NCI-H526 treated with DMSO at 0.1 percent for 48 hours (cell line): ENCODE measurements around the gene GEN1.

Source experiments
- DNase-seq: peaks from one replicate; lab custom pipeline; 2025; lab: John Stamatoyannopoulos, UW

Gene GEN1

DNA sequence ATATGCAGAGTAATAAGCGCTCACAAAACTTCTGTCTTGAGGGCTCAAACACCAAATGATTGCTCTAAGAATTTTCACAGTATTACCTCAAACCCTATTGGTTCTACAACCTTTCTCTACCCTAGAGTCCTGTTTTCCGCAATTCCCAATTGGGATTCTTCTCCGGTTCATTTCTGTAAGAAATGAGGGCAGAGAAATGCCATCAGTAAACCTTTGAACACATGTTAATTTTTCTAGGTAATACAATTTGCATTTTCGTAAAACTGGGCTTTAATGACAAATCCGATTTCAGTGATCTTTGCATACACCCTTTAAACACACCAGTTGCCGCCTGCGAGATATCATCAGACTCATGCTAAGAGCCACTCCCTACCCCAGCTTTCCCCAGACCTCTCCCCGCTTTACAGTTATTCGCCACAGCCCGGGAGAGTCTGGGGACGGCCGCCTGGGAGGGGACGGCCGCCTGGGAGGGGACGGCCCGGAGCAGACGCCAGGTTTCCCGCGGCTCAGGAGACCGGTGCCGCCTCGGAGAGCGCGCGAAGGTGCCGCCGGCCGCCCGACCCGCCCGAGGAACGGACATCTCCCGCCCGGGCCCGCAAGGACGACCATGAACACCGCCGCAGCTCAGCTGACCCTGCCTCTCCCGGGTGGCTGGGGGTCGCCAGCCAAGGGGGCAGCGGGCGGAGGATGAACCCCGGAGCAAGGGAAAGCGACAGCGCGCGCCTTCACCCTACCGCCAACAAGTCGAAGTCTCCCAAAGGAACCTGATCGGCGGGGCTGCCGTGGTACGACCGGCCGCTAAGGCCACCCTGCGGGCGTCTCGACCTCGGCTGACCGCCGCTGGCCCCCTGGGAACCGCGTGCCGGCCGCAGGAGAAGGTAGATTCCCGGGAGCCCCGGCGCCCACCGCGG is 791 bp upstream of the GEN1 start:
- peak; percentile 44 for DNase-seq

DNA sequence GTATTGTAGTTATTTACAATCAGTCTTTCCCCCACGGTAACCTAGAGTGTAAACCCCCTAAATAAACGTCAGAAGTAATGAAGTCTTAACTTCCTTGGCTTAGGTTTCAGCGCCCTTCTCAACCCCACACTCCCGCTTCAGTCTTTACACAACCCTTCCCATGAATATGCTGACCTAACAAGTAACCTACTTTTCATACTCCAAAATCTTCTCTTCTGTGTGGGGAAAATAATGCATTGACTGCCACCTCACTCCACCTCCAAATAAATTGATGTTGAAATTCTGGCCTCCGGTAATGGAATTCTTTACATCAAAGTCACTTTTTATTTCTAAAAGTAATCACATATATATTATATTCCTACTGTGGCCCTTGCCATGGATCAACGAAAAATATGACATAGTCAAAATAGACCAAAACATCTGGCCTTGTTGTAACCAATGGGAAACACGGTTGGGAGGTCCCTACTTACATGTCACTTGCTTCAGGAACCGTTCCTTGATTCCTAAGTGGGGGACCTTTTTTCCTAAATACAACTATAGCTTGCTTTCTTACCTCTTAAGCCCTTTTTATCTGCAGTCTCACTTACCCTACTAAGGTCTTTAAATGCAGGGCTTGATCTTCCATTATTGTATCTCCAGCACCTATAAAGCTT is 961 bp downstream of the GEN1 start:
- DNase-seq, result peak; percentile 4

DNA sequence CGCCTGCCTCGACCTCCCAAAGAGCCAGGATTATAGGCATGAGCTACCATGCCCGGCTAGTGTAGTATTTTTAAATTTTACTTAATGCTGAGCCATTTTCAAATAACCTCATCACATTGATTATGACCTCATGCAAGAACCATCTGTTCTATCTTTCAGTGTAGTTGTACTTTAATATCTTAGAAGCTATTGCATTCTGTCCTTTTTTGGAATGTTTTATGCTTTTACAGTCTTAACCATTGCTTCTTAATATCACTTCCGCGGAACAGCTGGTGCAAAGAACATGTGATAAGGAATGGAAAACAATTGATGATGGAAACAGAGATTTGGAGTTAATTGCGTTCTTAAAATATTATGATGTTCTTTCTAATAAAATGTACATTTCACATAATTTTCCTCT is 2.7 kb downstream of the GEN1 start:
- no peak for DNase-seq

DNA sequence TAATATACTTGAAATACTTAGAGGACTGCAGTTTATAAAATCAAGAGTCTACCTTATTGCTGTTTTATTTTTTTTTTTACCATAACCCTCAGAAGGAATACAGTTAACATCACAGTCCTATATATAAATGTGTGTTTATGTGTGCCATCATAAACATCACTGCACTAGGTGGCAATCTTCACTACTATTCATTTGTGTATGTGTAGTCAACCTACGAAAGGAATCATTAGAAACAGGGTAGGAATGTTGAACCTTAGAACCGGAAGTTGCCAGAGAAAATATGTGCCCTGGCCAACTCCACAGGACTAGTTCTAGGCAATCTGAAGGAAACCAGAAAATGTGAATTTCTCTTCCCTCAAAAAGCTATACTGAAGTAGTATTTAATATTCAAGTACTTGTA is 3.4 kb downstream of the GEN1 start:
- peak; percentile 18 for DNase-seq

DNA sequence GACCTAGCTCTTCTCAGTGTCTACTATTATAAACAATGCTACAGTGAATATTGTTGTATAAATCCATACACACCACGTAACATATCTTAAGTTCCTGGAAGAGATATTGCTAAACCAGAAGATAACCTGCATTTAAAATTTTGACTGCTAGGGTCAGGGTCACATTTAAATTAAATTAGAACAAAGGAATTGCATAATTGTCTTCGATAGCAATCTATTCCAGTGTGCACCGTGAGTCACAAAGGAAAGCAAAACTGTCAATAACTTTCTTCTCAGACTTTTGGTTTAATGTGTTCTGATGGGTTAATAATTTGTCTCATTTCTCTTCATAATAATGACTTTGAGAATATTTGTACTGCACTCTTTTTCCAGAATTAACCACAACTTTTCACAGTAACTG is 4.2 kb downstream of the GEN1 start:
- DNase-seq, result no peak

DNA sequence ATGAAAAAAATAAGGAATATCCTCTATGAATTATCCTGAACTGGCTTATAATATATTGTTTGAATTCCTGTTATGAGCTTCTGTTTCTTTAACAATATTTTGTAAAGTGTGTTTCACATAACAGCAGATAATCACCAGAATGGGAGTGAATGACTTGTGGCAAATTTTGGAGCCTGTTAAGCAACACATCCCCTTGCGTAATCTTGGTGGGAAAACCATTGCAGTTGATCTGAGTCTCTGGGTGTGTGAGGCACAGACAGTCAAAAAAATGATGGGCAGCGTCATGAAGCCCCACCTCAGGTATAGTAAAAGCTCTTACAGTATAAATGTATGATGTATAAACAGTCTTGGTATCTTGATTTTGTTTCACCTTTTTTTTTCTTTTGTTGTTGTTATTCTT is 5.9 kb downstream of the GEN1 start:
- no peak for DNase-seq

DNA sequence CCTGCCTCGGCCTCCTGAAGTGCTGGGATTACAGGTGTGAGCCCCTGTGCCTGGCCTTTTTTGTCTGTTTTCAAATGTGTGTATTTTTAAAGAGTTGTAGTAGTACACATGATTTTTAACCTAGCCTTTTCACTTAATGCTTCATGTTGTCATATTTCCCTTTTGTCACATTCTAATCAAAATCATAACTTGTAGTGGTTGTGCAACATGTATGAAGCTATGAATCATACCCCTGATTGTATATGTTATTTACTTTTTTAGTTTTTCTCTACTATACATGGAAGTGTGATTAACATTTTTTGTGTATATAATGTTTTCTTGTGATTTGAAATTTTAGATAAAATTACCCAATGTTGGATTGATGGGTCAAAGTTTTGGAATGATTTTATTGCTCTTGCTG is 8.5 kb downstream of the GEN1 start:
- DNase-seq, result no peak

DNA sequence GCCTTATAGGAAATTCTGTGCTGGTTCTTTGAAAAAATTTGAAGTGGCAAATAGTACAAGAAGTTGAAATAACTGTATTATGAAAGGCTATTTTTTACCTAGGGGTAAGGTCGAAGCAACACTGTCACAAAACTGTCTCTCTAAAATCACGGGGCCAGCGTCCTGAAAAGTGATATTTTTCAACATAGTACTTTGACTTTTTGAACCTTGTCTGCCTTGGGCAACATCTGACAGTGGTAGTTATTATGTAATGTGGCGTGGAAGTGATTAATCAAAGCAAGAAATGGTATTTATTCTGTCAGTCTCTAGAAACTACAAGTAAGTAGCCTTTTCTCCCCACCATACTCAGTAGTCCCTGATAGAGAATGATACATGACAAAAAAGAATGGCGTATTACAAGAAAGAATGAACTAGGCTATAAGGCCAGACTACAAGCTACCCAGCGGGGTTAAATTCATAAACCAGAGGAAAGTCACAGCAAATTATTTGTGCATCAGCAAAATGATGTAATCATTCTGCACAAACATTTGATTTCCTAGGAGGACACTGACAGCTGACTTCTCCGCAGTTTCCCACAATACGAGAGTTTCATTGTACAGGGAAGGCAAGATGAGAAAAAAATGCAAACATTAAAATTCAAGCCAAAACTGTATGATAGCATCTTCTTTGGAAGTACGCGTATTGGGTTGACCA is 9.8 kb downstream of the GEN1 start:
- DNase-seq, result no peak

DNA sequence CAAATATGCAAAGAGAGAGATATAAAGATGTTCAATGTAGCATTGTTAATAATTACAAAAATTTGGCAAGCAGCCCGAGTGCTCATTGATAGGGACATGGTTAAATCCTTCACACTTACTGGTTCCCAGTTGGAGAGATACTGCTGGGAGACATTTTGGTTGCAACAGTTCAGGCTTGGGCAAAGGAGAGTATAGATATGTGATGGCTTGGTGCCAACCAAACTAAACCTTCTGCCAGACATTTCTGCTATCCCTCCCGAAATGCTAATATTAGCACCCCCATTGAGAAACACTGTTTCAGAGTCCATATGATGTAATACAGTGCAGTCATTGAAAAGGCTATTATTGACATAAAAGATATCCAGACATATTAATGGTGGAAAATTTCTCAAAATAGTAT is 11.5 kb downstream of the GEN1 start:
- no peak for DNase-seq

DNA sequence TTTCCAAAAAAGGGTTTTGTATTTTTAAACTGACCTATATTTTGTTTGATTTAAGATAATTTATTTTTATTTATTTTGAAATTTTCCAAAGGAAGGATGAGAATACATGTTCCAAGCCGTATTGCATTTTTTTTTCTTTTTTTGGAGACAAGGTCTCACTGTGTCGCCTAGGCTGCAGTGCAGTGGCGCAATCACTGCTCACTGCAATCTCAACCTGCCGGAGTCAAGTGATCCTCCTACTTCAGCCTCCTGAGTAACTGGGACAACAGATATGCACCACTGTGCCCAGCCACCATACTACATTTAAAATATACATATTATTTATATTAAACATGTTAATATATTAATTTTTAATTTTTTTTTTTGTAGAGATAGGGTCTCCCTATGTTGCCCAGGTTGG is 15.0 kb downstream of the GEN1 start:
- DNase-seq, result no peak

DNA sequence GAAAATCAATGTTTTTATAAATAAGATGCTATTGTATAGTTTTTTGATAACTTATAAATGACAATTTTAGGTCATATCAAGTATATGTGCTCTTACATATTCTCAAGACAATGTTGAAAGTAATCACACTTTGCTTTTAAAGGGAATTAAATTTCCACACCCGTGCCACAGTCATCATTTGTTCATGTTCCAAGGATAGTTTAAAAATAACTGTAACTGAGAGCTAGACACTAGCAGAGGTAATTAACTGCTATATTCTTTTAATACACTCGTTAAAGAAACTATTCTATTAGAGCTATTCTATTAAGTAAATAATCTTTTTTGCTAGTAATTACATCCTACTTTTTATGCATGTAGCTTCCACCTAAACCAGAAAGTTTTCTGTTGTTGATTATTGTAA is 18.0 kb downstream of the GEN1 start:
- DNase-seq, result no peak

DNA sequence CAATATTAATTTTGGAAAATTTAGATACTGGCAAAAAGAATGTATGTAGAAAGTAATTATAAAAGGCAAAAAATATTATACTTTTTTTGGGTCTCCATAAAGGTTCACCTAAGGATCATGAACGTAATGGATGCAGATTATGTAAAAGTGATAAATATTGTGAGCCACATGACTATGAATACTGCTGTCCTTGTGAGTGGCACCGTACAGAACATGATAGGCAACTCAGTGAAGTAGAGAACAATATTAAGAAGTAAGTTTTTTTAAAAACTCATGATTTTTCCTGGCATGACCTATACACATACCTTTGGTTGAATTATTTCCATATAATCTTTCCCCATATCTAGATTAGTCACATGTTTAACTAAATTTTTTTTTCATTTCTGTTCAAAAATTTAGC is 18.6 kb downstream of the GEN1 start:
- DNase-seq, result no peak

DNA sequence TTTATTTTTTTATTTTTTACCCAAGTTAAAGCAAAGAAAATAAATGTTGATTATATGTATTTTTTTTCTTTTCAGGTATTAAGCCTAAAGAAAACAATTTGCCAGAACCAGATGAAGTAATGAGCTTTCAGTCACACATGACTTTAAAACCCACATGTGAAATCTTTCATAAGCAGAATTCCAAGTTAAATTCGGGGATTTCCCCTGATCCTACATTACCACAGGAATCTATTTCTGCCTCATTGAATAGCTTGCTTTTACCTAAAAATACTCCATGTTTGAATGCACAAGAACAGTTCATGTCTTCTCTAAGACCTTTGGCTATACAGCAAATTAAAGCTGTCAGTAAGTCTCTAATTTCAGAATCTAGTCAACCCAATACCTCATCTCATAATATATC is 26.6 kb downstream of the GEN1 start:
- DNase-seq, result no peak

DNA sequence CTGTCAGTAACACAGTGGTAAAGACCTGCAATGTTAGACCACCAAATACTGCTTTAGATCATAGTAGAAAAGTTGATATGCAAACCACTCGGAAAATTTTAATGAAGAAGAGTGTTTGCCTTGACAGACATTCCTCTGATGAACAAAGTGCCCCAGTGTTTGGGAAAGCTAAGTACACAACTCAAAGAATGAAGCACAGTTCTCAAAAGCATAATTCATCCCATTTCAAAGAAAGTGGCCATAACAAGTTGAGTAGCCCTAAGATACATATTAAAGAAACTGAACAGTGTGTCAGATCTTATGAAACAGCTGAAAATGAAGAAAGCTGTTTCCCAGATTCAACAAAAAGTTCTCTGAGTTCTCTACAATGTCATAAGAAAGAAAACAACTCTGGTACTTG is 27.5 kb downstream of the GEN1 start:
- no peak for DNase-seq

DNA sequence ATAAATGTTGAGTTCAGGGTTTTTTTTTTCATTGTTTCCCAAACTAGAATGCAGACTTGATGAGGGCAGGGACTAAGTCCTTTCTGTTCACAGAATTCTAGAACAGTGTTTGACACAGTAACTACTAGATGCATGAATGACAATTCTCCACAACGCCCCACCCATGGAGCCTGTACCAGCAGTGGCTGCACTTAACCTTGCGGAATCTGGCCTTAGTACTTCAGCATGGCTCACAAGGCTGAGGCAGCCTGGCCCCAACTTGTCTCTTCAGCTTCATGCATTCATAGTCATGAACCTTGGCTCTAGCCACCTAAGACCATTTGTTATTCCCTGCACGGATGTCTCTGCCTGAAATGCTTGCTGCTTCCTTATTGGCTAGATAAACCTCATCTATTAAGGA is 32.8 kb downstream of the GEN1 start:
- DNase-seq, result no peak

DNA sequence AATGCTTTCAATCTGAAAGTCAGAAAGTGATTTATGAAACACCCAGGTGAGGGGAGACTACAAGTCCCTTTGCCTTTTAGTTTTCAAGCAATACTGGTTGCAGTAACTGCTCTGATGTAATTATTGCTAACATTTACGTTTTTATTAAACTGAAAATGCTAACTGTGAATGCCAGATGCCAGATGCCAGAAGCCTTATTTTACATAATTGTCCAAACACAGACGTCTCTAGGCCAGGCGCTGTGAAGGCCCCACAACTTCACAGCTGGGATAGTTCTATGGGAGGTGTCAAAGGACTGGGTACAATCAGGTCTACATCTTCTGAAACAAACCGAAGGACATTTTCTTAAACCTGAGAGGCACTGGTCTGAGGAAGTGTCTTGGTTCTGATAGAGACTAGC is 34.8 kb downstream of the GEN1 start:
- no peak for DNase-seq

DNA sequence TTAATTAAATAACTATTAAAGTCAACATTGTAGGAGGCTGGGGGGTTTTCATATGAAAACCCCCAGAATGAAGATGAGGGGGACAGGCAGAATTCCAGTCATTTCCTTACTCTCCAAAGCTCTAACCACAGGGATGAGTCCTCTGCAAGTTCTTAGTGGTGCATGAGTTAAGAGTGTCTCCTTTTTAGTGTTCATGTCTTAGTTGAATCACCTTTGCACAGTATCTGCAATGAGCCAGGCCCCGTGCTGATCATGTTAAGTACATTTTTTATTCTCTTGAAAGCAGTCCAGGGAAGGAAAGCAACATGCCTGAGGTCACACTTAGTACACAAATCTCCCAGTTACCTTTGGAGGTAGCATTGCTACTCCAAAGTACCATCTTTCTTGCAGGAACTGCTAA is 36.6 kb downstream of the GEN1 start:
- no peak for DNase-seq

DNA sequence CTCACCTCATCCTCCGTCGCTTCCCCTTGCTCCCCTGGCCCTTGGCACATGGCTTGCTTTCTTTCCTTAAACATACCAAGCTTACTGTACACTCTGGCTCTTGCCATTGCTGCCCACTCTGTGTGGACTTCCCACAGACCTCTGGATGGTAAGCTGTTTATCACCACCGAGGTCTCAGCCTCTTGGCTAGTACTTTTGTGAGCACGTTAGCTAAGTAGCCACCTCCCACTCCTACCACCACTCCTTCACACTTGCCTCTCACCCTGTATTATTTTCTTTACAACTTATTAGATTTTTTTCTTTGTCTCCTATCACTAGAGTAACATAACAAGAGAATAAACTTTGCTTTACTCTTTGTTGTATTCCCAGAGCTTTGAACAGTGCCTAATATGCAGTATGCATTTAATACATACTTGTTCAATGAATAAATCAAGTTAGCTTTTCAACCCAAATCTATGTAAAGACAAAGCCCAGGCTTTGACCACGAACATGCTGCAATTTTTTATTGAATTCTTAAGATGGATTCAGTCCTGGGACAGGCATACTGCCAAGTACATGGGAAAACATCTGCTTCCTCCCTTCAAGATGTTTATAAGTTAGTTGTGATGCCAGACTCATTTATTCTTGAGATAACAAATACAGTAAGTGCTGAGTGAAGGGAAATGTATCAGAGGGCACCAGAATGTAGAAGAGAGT is 37.3 kb downstream of the GEN1 start:
- no peak for DNase-seq

DNA sequence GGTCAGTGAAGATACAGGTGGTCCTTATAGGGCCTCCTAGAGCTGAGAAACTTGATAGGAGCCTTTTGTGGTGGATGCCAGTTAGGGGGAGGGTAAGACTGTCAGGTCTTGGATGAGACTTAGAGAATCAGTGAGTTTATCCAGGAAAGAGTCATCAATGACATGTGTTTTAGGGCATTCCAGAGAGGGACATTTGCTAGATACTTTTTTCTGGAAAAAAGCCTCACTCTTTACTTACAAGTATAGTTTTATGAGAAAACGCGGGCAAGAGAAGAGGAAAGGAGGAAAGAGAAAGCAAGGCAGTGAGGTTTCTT is 37.8 kb downstream of the GEN1 start:
- no peak for DNase-seq

DNA sequence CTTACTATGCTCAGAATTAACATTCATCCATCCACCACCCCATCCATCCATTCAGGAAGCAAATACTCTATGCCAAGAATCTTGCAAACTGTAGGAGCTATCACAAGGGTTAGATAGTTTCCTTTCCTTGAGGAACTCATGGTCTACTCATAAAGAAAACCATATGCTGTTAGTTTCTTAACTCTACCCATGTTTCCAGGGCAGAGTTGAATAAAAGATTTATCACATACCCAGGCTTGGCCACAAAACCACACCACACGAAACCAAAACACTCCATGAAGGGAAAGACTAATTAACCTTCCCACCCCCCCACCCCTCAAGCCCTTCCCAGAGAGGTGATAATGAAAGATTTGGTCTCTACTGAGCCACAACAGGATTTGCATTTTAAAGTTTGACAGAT is 38.6 kb downstream of the GEN1 start:
- no peak for DNase-seq

DNA sequence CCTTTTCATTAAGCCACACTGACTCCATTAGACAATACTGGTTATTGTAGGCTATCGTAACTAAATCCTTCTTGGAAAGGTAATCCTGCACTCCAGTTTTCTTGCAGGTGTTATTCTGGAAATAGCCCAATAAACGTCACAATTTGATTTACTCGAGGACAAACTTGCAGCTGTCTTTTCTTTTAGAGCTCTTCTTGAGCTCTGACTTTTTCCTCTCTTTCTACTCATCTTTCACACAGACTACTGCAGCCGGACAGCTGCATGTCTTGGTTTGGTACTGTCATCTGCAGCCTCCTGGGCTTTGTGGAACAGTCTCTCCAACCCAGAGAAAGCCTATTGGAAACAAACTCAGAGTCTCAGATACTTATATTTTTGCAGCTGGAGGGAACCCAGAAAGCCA is 39.4 kb downstream of the GEN1 start:
- no peak for DNase-seq

DNA sequence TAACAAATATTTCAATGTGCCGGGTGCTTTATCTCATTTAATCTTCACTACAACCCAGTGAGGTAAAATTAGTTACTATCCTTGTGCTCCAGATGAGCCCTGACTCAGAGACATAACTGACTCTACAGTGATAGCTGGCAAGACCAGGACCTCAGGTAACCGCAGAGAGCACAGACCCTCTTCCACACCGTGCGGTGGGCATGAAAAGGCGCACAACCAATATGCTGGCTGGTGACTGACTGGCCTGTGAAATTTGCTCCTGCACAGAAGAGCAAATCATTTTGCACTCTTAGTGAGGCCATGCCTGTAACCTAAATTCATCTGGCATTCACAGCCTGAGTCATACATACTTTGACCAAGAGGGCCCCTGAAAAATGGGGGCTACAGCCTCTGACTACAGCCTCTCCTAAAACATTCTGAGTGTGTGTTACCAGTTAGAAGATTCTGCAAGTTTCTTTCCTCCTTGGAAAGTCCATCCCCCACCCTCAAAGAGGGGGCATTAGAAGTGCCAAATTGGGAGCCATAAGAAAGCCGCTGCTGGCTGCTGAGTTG is 39.9 kb downstream of the GEN1 start:
- DNase-seq, result no peak
